DND-41 (cell line): ENCODE measurements around the gene ZNF14.
A peak's percentile ranks its signal among the peaks of the same experiment; 100 is the strongest.

Source experiments
- ATAC-seq: fragments of 200-7000 bp; cut with Tn5 transposase; 3 replicates; pipeline ENCODE4 v1.9.1; 2021; ENCODE audit warnings: low read depth; ENCODE audit not compliant: insufficient read depth
- DNase-seq: peaks from one replicate; pipeline ENCODE4 v3.0.0-alpha.2; 2020
- H2AFZ ChIP-seq: 2 replicates; pipeline ENCODE4 v1.6.0; 2012; ENCODE audit warnings: low read depth, low read length
- H3K27ac ChIP-seq: 2 replicates; pipeline ENCODE4 v1.5.1; 2012; ENCODE audit warnings: low read length, inconsistent platforms
- H3K27me3 ChIP-seq: fragments of 200-600 bp; sonication (generic); 2 replicates; pipeline ENCODE4 v1.6.0; 2012; ENCODE audit warnings: low read length, mild to moderate bottlenecking, inconsistent platforms; ENCODE audit not compliant: insufficient read depth, poor library complexity
- H3K36me3 ChIP-seq: 2 replicates; pipeline ENCODE4 v1.5.1; 2012; ENCODE audit warnings: low read length, inconsistent platforms; ENCODE audit not compliant: insufficient read depth
- H3K4me1 ChIP-seq: 2 replicates; pipeline ENCODE4 v1.5.1; 2012; ENCODE audit warnings: mild to moderate bottlenecking, low read length; ENCODE audit not compliant: insufficient read depth
- H3K4me2 ChIP-seq: 2 replicates; pipeline ENCODE4 v1.6.0; 2012; ENCODE audit warnings: mild to moderate bottlenecking, moderate library complexity, low read length, inconsistent platforms; ENCODE audit not compliant: insufficient read depth
- H3K4me3 ChIP-seq, 2 experiments: fragments of 200-600 bp in 1 of 2; shearing (Covaris generic) in 1 of 2; 2 replicates each; pipeline ENCODE4 v1.5.1; 2012 to 2016; ENCODE audit warnings: inconsistent platforms in 2 of 2, low read length in 2 of 2, mild to moderate bottlenecking in 2 of 2, low read depth in 1 of 2, moderate library complexity in 1 of 2
- H3K79me2 ChIP-seq: 2 replicates; pipeline ENCODE4 v1.6.0; 2012; ENCODE audit warnings: low read length, inconsistent platforms; ENCODE audit not compliant: insufficient read depth
- H3K9ac ChIP-seq: 2 replicates; pipeline ENCODE4 v1.6.0; 2012; ENCODE audit warnings: low read depth, mild to moderate bottlenecking, inconsistent platforms, low read length, moderate library complexity
- H3K9me3 ChIP-seq: 2 replicates; pipeline ENCODE4 v1.5.1; 2012; ENCODE audit warnings: low read length, moderate library complexity, mild to moderate bottlenecking, inconsistent platforms; ENCODE audit not compliant: insufficient read depth, severe bottlenecking
- H4K20me1 ChIP-seq: 2 replicates; pipeline ENCODE4 v1.6.0; 2012; ENCODE audit warnings: low read length; ENCODE audit not compliant: insufficient read depth
- CTCF ChIP-seq: IDR thresholded peaks from 2 replicates; pipeline ENCODE4 v1.5.1; 2012; ENCODE audit warnings: borderline replicate concordance, low read length, moderate library complexity, mild to moderate bottlenecking; ENCODE audit not compliant: poor library complexity, severe bottlenecking; ENCODE audit errors: extremely low read depth
- EZH2 ChIP-seq: IDR thresholded peaks from 3 replicates; pipeline ENCODE4 v1.6.1; 2012; ENCODE audit warnings: borderline replicate concordance, low read depth, mild to moderate bottlenecking, moderate library complexity, low read length, inconsistent platforms; ENCODE audit not compliant: severe bottlenecking

The ZNF14 gene

DNA sequence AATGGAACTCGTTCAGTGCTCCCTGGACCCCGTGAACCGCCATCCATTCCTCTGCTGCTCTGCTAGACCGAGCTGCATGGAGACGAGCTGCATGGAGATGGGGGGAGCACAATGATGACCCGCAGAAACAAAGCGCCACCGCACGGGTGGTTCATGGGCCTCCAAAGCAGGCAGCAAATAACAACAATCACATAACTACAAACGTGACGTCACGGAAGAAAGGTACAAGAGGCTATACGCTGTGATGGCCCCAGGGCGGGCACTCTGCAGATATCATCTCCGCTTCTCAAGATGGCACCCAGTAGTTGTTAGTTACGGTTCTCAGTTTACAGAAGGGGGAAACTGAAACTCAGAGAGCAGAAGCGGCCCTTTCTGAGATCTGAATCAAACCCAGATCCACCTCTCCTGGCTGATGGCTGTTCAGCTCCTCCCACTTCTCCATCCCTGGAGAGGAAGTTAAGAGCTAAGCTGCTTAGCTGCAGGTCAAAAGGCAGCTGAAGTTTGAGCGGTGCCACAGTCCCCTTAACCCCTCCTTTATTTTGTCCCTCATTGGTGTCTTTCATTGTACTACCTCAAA lies 71.1 kb downstream of the ZNF14 start:
- H3K4me2 ChIP-seq, result peak overlapping the region; percentile 94
- H3K9ac ChIP-seq, result peak overlapping the region; percentile 94
- H3K27ac ChIP-seq, result peak overlapping the region; percentile 90
- H3K4me3 ChIP-seq, result peak overlapping the region in 1 of 2 experiments; percentile 93; a peak in 2 of 4 replicates
- no peak overlapping the region for H2AFZ ChIP-seq
- H3K79me2 ChIP-seq, result peaks cover 87% of the 10 kb centered on the region
- H4K20me1 ChIP-seq, result peaks cover 41% of the 10 kb centered on the region
- TF ChIP-seq EZH2, result no peak
- no peak for TF ChIP-seq CTCF
- H3K9me3 ChIP-seq, result no peaks in the 10 kb centered on the region
- ATAC-seq (no peak), DNase-seq (peak; percentile 39)
- H3K27me3 ChIP-seq, result no peaks in the 10 kb centered on the region
- peaks cover 58% of the 10 kb centered on the region for H3K36me3 ChIP-seq
- peaks cover 43% of the 10 kb centered on the region for H3K4me1 ChIP-seq

DNA sequence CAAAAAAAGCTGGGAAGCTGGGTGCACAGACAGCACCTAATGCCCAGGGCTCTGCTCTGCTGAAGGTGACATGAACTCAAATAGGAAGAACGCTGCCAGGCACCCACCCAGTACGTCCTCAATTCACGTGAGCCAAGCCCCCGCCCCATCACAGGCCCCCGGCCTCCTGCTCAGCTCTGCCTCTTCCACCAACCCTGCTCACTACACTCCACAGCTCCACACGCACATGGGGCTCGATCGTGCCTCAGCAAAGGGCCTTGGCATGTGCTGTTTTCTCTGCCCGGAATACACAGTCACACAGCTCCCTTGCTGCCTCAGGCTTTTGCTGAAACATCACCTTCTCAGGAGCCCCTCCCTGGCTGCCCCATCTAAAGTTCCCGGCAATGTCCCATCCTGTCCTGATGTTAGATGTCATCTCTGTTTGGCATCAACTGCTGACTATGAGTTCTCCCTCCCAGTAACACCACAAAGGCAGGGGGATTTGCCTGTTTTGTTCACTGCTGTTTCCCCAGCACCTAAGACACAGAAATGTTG lies 71.7 kb downstream of the ZNF14 start:
- 0 out of 2 replicates have a peak overlapping the region, but pooled peaks have one; percentile 94 for H3K9ac ChIP-seq
- peaks cover 63% of the 10 kb centered on the region for H3K36me3 ChIP-seq
- peaks cover 45% of the 10 kb centered on the region for H4K20me1 ChIP-seq
- H3K9me3 ChIP-seq, result no peaks in the 10 kb centered on the region
- peak overlapping the region in 1 of 2 experiments; percentile 93; a peak in 1 of 4 replicates for H3K4me3 ChIP-seq
- DNase-seq (no peak), ATAC-seq (no peak)
- TF ChIP-seq EZH2 (no peak), CTCF (no peak)
- H3K4me1 ChIP-seq, result peaks cover 38% of the 10 kb centered on the region
- peak overlapping the region; percentile 90; the same call in 1 of the 2 replicates for H3K27ac ChIP-seq
- H3K79me2 ChIP-seq, result peaks cover 82% of the 10 kb centered on the region
- no peak overlapping the region for H2AFZ ChIP-seq
- peak overlapping the region; percentile 94 for H3K4me2 ChIP-seq
- H3K27me3 ChIP-seq, result no peaks in the 10 kb centered on the region
